OCI-LY3 (cell line): ENCODE data around the gene ZC3H7B.

Experiments
- H2AFZ ChIP-seq: fragments of 200-600, 300-600 bp; shearing (Covaris generic); 2 replicates; pipeline ENCODE4 v1.6.0; 2014; ENCODE audit warnings: antibody characterized with exemption, low read depth, low read length
- H3K27ac ChIP-seq: fragments of 200-600, 300-600 bp; sonication (generic); 2 replicates; pipeline ENCODE4 v1.5.1; 2014; ENCODE audit warnings: mild to moderate bottlenecking, low read length, moderate library complexity, mixed read lengths
- H3K27me3 ChIP-seq: fragments of 200-600, 300-600 bp; sonication (generic); 2 replicates; pipeline ENCODE4 v1.6.1; 2014; ENCODE audit warnings: low read depth, low read length, mixed read lengths
- H3K36me3 ChIP-seq: fragments of 200-600, 300-600 bp; sonication (generic); replicated peaks from 2 replicates; pipeline ENCODE3; 2014; ENCODE audit warnings: low read depth, low read length, mixed read lengths
- H3K4me1 ChIP-seq: fragments of 300-600, 200-600 bp; sonication (generic); 2 replicates; pipeline ENCODE4 v1.6.1; 2014; ENCODE audit warnings: low read length, mixed read lengths
- H3K4me2 ChIP-seq: fragments of 200-600, 300-600 bp; sonication (generic); 2 replicates; pipeline ENCODE4 v1.6.1; 2014; ENCODE audit warnings: low read length, mixed read lengths
- H3K4me3 ChIP-seq: fragments of 300-600, 200-600 bp; sonication (generic); 2 replicates; pipeline ENCODE4 v1.5.1; 2014; ENCODE audit warnings: antibody characterized with exemption, mild to moderate bottlenecking, low read length, moderate library complexity
- H3K79me2 ChIP-seq: fragments of 300-600, 200-600 bp; shearing (Covaris generic); 2 replicates; pipeline ENCODE4 v1.6.1; 2014; ENCODE audit warnings: mild to moderate bottlenecking, low read length, mixed read lengths
- H3K9ac ChIP-seq: fragments of 300-600, 200-600 bp; shearing (Covaris generic); 2 replicates; pipeline ENCODE4 v1.6.0; 2014; ENCODE audit warnings: mild to moderate bottlenecking, low read length, moderate library complexity
- H3K9me3 ChIP-seq: fragments of 200-600, 300-600 bp; shearing (Covaris generic); 2 replicates; pipeline ENCODE4 v1.6.1; 2014; ENCODE audit warnings: low read length, mixed read lengths; ENCODE audit not compliant: insufficient read depth
- H4K20me1 ChIP-seq: fragments of 200-600, 300-600 bp; sonication (generic); 2 replicates; pipeline ENCODE4 v1.6.1; 2016; ENCODE audit warnings: low read length, mixed read lengths; ENCODE audit not compliant: insufficient read depth
- CTCF ChIP-seq: fragments of 200-600, 300-600 bp; sonication (generic); IDR thresholded peaks from 2 replicates; pipeline ENCODE4 v1.5.1; 2014; ENCODE audit warnings: antibody characterized with exemption, low read length, low read depth
- EZH2phosphoT487 ChIP-seq: fragments of 200-600 bp; shearing (Covaris generic); IDR thresholded peaks from 2 replicates; pipeline ENCODE4 v1.6.1; 2018; ENCODE audit warnings: antibody characterized with exemption, mixed run types, low read depth

ZC3H7B gene

GRCh38 chr22:41345807-41346335, 44.5 kb downstream of the ZC3H7B start:
- no peak for TF ChIP-seq EZH2phosphoT487
- TF ChIP-seq CTCF, result no peak
- peaks cover 70% of the 10 kb centered on the region for H3K36me3 ChIP-seq

GRCh38 chr22:41347066-41347859, 45.9 kb downstream of the ZC3H7B start:
- H3K79me2 ChIP-seq, result no peaks in the 10 kb centered on the region
- no peaks in the 10 kb centered on the region; the same call in 1 of the 2 replicates for H4K20me1 ChIP-seq
- H3K9ac ChIP-seq, result no peak overlapping the region
- no peak overlapping the region for H3K4me3 ChIP-seq
- H2AFZ ChIP-seq, result no peak overlapping the region
- H3K27ac ChIP-seq, result no peak overlapping the region
- H3K27me3 ChIP-seq, result no peaks in the 10 kb centered on the region
- H3K4me2 ChIP-seq, result no peak overlapping the region
- peaks cover 76% of the 10 kb centered on the region for H3K36me3 ChIP-seq
- TF ChIP-seq CTCF (no peak), EZH2phosphoT487 (no peak)
- no peaks in the 10 kb centered on the region for H3K9me3 ChIP-seq
- peaks cover 3% of the 10 kb centered on the region; the same call in 1 of the 2 replicates for H3K4me1 ChIP-seq

More at GRCh38 chr22:41345807-41346335, 44.5 kb downstream of the ZC3H7B start:
- Histone ChIP-seq H3K27ac (no peak overlapping the region), H3K9ac (no peak overlapping the region), H4K20me1 (no peaks in the 10 kb centered on the region; the same call in 1 of the 2 replicates), H3K4me1 (peaks cover 10% of the 10 kb centered on the region; the same call in 1 of the 2 replicates), H3K4me2 (no peak overlapping the region), H3K27me3 (no peaks in the 10 kb centered on the region), H3K79me2 (no peaks in the 10 kb centered on the region), H3K4me3 (no peak overlapping the region), H2AFZ (no peak overlapping the region), H3K9me3 (no peaks in the 10 kb centered on the region)

- no peak overlapping the region for H3K9ac ChIP-seq
- H2AFZ ChIP-seq, result no peak overlapping the region
- no peaks in the 10 kb centered on the region; the same call in 1 of the 2 replicates for H4K20me1 ChIP-seq
- no peaks in the 10 kb centered on the region for H3K9me3 ChIP-seq
- no peaks in the 10 kb centered on the region for H3K4me1 ChIP-seq
- no peak overlapping the region for H3K27ac ChIP-seq
- H3K4me2 ChIP-seq, result no peak overlapping the region
- H3K79me2 ChIP-seq, result no peaks in the 10 kb centered on the region
- peaks cover 68% of the 10 kb centered on the region for H3K36me3 ChIP-seq
- TF ChIP-seq EZH2phosphoT487 (no peak), CTCF (no peak)
- no peak overlapping the region for H3K4me3 ChIP-seq
- H3K27me3 ChIP-seq, result no peaks in the 10 kb centered on the region
Observed at GRCh38 chr22:41348964-41349484, 47.7 kb downstream of the ZC3H7B start.

GRCh38 chr22:41350087-41350486, 48.8 kb downstream of the ZC3H7B start:
- Histone ChIP-seq H3K27ac (no peak overlapping the region), H3K4me2 (no peak overlapping the region), H4K20me1 (no peaks in the 10 kb centered on the region; the same call in 1 of the 2 replicates), H3K36me3 (peaks cover 67% of the 10 kb centered on the region), H3K27me3 (no peaks in the 10 kb centered on the region), H2AFZ (no peak overlapping the region), H3K9ac (no peak overlapping the region), H3K4me3 (no peak overlapping the region), H3K4me1 (no peaks in the 10 kb centered on the region), H3K9me3 (no peaks in the 10 kb centered on the region), H3K79me2 (no peaks in the 10 kb centered on the region)
- TF ChIP-seq EZH2phosphoT487 (no peak), CTCF (no peak)
